HG03196 (cell line): ENCODE data around the gene HIKESHI.
"Not testable (repeated sequence)": the region's sequence is repeated elsewhere in the genome, so short reads cannot be mapped to it uniquely, and the experiment has no call there.

Source experiments
- ATAC-seq: cut with Tn5 transposase; IDR thresholded peaks from one replicate; pipeline ENCODE4 v1.9.1; 2021; ENCODE audit not compliant: unreplicated experiment

The HIKESHI gene

GRCh38 chr11:86292912-86293616 lies 9.0 kb upstream of the HIKESHI start:
- ATAC-seq, result peak; percentile 48

GRCh38 chr11:86294026-86294425 lies 8.0 kb upstream of the HIKESHI start:
- no peak for ATAC-seq

- no peak for ATAC-seq
Observed at GRCh38 chr11:86301742-86302091, 323 bp upstream of the HIKESHI start.

GRCh38 chr11:86303257-86303656 lies 1.2 kb downstream of the HIKESHI start:
- no peak for ATAC-seq

- ATAC-seq, result not testable (repeated sequence)
Observed at GRCh38 chr11:86308710-86309109, 6.7 kb downstream of the HIKESHI start.

- ATAC-seq, result no peak
Observed at GRCh38 chr11:86313793-86314192, 11.8 kb downstream of the HIKESHI start.

GRCh38 chr11:86314636-86315035 lies 12.6 kb downstream of the HIKESHI start:
- no peak for ATAC-seq

- ATAC-seq, result no peak
Observed at GRCh38 chr11:86335131-86335767, 33.2 kb downstream of the HIKESHI start.

- ATAC-seq, result no peak
Observed at GRCh38 chr11:86337227-86337626, 35.2 kb downstream of the HIKESHI start.

GRCh38 chr11:86341382-86341781 lies 39.3 kb downstream of the HIKESHI start:
- no peak for ATAC-seq

GRCh38 chr11:86346513-86346912 lies 44.5 kb downstream of the HIKESHI start:
- ATAC-seq, result no peak

GRCh38 chr11:86355256-86355655 lies 53.2 kb downstream of the HIKESHI start:
- ATAC-seq, result no peak

- ATAC-seq, result not testable (repeated sequence)
Observed at GRCh38 chr11:86357412-86357811, 55.4 kb downstream of the HIKESHI start.

- no peak for ATAC-seq
Observed at GRCh38 chr11:86358720-86359119, 56.7 kb downstream of the HIKESHI start.

GRCh38 chr11:86360775-86361395 lies 58.8 kb downstream of the HIKESHI start:
- no peak for ATAC-seq

GRCh38 chr11:86363424-86363823 lies 61.4 kb downstream of the HIKESHI start:
- no peak for ATAC-seq

GRCh38 chr11:86365546-86365945 lies 63.5 kb downstream of the HIKESHI start:
- ATAC-seq, result no peak

GRCh38 chr11:86369668-86370067 lies 67.6 kb downstream of the HIKESHI start:
- no peak for ATAC-seq

GRCh38 chr11:86370171-86370570 lies 68.1 kb downstream of the HIKESHI start:
- no peak for ATAC-seq

GRCh38 chr11:86370922-86371594 lies 69.0 kb downstream of the HIKESHI start:
- no peak for ATAC-seq

GRCh38 chr11:86372041-86372440 lies 70.0 kb downstream of the HIKESHI start:
- no peak for ATAC-seq

GRCh38 chr11:86372586-86372985 lies 70.5 kb downstream of the HIKESHI start:
- ATAC-seq, result no peak
